Stimulated activated CD8-positive, alpha-beta memory T cell treated with anti-CD3 and anti-CD28 coated beads, Interleukin-15, amount 100 ng/mL, for 1 hour (primary cell): ENCODE data around the gene LGR5.
"Not testable (repeated sequence)": the region's sequence is repeated elsewhere in the genome, so short reads cannot be mapped to it uniquely, and the experiment has no call there.

Experiments
- DNase-seq: peaks from one replicate; pipeline ENCODE4 v3.0.0-alpha.2; 2020; ENCODE audit warnings: low read depth

The LGR5 gene

GRCh38 chr12:71474791-71475190, 35.2 kb downstream of the LGR5 start:
- no peak for DNase-seq

DNA sequence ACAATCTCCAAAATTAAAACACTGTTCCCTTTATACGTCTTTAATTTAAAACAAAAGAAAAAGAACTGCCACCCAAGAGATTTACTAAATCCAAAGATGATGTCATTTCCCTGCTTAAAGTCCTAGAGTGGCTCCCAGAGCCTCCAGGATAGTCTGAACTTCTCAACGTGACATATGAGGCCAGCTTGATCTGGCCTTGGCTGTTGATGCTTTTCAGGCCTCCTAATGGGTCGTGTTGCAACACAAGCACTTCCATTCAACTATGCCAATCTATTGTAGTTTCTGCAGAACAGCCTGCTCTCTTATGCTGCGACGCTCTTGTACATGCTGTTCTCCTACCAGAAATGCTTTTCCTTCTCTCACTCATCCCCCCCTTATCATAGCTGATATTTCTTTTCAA, 35.7 kb downstream of the LGR5 start:
- no peak for DNase-seq

DNA sequence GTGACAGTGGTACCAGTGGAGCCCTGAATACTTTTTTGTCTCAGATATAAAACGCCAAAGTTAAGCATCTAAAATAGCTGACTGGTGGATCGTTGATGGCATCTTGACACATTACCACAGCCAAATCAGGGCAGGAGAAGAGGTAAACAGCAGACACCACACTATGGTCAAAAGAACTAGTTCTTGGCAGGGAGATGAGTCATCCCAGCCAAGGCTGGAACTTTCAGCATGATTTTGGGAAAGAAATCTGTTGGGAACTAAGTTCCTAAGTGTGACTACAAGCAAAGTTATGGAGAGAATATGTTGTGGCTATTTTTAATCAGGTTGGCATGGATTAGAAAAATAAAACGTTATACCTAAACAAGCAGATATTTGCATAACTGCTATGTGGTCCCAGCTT, 36.9 kb downstream of the LGR5 start:
- no peak for DNase-seq

- DNase-seq, result no peak
Observed at GRCh38 chr12:71477609-71478008, 38.0 kb downstream of the LGR5 start.

DNA sequence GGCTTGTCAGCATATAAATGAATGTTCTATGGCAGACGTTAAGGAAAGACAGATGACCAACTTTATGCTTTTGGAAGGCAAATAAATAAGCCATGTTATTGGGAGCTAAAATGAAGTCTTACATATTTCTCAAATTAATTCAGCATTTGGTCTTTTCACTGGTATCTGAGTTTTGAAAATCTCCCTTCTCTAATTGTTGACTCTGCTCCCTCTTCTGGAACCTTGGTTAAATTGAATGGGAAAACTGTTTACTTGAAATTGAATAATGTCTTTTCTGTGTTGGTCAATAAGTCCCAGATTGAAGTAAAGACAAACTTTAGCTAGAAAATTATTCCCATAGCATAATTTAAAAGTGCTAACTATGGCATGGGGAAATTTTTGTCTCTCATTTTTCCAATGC, 38.7 kb downstream of the LGR5 start:
- DNase-seq, result no peak

DNA sequence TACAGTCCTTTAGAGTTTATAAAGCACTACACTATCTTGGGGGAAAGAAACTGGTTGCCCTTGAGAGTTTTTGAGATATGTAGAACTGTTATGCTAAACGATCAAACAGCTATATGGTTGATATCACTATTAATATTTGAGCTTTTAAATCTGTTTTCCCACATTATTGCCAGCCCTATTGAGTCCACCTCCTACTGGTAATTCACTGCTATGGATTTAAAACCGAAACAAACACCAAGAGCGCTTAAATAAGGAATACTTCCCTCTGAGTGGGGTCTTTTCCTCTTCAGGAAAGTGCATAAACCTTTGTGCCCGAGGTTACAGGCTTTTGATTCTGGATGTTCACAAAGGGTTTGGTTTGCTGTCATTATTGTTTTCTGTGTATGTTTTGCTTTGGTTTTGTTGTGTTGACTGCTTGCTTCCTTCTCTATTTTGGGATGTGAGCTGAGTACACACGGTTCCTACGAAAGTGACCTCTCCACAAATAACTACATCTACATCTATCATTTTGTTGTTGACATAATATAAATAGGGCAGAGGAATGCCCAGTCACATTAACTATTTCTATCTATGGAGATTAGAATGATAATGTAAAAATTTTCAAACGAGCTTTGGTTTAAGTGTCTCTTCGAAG, 44.8 kb downstream of the LGR5 start:
- no peak for DNase-seq

DNA sequence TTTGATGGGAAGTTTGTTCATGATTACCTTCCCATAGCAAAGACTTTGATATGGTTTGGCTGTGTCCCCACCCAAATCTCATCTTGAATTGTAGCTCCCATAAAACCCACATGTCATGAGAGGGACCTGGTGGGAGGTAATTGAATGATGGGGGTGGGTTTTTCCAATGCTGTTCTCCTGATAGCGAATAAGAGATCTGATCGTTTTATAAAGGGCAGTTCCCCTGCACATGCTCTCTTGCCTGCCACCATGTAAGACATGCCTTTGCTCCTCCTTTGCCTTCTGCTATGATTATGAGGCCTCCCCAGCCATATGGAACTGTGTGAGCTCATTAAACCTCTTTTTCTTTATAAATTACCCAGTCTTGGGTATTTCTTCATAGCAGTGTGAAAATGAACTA, 51.2 kb downstream of the LGR5 start:
- DNase-seq, result not testable (repeated sequence)

- no peak for DNase-seq
Observed at GRCh38 chr12:71492604-71493003, 53.0 kb downstream of the LGR5 start.

GRCh38 chr12:71499834-71500233, 60.2 kb downstream of the LGR5 start:
- DNase-seq, result no peak

DNA sequence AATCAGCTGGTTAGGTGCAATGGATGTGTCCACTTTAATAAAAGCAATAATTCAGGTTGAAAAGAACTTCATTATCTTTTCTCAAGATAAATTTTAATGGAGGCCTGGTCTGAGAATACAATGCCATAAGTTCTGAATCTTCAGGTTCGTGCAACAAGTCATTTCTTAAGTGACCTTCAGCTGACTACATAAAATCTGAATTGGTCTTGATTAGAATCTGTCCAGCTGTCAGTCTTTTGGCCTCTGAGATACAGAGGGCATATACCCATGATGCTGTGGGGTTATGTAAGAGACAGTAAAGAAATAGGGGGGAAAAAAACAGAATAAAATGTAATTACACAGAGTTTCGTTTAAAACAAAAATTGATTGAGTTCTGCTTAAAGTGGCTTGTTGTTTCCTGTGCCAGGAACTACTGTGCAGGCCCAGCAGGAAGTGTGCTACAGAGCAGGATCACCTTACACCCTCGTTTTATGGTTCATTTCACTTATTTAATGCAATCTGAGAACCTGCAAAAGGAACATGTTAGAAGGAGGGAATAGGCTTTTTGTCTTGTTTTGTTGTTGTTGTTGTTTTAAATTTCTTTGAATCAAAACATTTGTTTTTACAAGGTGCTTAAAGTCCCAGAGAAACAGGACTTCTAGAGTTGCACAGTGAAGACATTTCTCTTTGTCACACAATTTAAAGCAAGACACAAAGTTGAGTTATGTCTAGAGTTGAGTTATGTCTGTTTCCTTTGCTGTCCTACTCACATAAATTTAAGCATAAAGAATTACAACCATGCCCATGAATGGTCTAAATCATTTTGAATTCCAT, 64.2 kb downstream of the LGR5 start:
- no peak for DNase-seq

- no peak for DNase-seq
Observed at GRCh38 chr12:71504476-71504875, 64.9 kb downstream of the LGR5 start.

GRCh38 chr12:71509705-71510104, 70.1 kb downstream of the LGR5 start:
- DNase-seq, result no peak

- DNase-seq, result no peak
Observed at GRCh38 chr12:71517145-71517846, 77.7 kb downstream of the LGR5 start.

DNA sequence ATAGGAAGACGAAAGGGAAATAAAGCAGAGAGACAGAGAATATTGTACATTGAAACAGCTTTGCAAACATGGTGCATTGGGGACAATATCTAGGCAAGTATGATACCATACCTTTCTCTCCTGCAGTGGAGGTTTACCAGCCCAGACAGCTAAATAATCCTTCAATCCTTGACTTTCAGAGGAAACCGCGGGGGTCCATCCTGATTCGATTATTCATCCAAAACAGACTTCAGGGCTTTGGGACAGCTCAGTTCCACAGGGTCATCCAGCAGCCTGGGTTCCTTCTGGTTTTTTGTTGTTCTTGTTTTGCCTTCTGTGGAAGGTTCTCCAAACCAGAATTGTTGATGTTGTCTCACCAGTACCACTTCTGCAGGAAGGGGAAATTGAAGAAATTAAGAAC, 81.5 kb downstream of the LGR5 start:
- no peak for DNase-seq

DNA sequence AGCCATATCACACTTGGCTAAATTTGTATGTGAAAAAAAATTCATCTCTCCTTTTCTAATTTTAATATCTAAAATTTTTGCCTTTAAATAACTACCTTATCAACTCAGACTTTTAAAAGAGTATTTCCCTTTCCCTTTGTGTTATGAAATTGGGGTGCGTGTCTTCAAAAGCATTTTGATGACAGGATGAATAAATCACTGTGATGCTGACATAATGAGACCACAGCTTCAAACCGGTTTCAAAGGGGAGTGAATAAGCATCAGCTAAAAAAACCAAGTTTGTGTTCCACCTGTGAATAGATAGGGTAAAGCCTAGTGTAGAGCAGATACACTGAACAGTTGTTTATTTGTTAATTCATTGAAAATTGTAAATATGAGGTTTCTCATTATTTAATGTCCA, 85.0 kb downstream of the LGR5 start:
- DNase-seq, result no peak

- no peak for DNase-seq
Observed at GRCh38 chr12:71533703-71534102, 94.1 kb downstream of the LGR5 start.

- no peak for DNase-seq
Observed at GRCh38 chr12:71536279-71536938, 96.8 kb downstream of the LGR5 start.

DNA sequence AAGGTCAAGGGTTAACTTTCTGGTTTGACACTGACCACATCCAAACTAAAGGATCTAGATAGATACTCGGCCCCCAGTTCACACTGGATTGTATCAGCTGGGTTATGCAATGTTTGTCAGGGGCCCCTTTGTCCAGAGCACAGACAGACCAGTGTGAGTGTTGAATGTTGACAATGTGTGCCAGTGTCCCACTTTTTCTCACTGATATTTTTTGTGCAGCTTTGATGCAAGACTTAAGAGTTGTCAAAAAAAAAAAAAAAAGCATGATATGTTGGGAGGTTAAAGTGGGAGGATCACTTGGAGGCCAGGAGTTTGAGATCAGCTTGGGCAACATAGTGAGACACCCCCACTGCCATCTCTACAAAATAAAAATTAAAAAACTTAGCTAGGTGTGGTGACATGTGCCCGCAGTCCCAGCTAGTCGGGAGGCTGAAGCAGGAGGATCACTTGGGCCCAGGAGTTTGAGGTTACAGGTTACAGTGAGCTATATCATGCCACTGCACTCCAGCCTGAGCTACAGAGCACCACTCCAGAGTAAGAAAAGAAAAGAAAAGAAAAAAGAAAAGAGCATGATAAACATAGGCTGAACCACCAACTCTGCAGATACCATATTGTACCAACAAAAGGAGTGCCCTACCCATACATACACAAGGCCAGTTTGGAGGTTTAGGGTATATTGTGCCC, 97.5 kb downstream of the LGR5 start:
- no peak for DNase-seq

DNA sequence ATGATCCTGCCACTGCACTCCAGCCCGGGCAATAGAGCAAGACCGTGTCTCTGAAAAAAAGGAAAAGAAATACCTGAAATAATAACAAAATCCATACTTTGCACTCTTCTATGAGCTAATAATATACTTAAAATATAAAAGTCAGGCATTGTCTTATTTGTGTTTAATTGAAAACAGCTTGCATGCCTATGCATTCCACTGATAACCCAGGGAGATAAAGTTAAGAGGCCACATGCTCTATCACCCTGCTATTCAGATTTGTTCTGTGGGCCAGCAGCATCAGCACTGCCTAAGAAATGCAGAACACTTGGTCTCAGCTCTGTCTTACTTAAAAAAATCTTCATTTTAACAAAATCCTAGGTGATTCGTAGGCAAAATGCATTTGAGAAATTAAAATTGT, 99.2 kb downstream of the LGR5 start:
- DNase-seq, result no peak

- no peak for DNase-seq
Observed at GRCh38 chr12:71541583-71541982, 102.0 kb downstream of the LGR5 start.

DNA sequence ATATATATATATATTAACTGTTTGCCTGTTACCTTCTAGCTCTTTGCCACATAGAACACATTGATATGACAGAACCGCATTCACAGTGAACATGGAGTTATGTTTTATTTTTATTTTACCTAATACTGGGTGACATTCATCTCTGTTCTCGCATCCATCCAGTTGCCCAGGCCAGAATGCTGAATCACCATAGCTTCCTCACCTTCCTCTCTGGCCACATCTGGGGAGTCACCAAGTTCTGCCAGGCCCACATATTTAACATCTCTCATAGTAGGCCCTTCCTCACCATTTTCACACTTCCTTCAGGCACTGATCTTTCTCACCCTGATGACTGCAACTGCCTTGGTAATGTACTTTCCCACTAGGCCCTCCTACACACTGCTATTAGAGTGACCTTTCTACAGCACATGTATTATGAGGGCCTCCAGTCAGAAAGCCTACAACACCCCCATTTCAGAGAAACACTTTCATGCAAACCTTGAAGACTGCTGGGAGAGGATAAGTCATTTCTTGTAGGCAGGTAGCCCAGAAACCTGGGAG, 106.8 kb downstream of the LGR5 start:
- DNase-seq, result no peak

- no peak for DNase-seq
Observed at GRCh38 chr12:71548893-71549292, 109.3 kb downstream of the LGR5 start.
